ENCODE data around the gene CORO2B. TPM values are rescaled to one million over a fixed set of nuclear protein-coding genes. Genes with fewer than 3 reads are reported as not detected.

Gene CORO2B
- total RNA-seq, 1 donor from 2014 or later, result 1.0 TPM

DNA sequence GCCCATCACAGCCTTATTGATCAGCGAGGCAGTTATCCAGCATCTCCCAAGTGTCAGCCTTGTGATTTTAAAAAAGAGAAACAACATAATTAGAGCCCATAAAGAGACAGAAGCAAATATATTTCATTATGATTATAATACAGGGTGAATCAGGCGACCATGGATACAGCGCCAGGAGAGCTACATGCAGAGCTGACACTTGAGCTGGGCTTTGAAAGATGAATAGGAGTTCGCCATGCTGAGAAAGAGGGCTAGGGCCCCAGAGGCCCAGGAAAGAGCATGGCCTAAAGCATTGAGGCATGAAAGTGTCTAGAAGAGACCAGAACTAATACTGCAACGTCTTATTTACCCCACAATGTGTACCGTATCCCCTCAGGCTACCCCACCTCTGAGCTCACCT is 4.2 kb upstream of the CORO2B start:
- Mint-ChIP-seq H3K36me3 (no peaks in the 10 kb centered on the region), H3K27ac (peak overlapping the region; percentile 38), H3K4me1 (peaks cover 73% of the 10 kb centered on the region), H3K4me3 (peak overlapping the region; percentile 15), H3K9me3 (no peaks in the 10 kb centered on the region), H3K27me3 (ENCODE audit: insufficient read depth, low read depth) (peaks cover 30% of the 10 kb centered on the region)
- Histone ChIP-seq H3K27ac (no peak overlapping the region), H3K9me3 (ENCODE audit: low read depth) (no peaks in the 10 kb centered on the region), H3K36me3 (no peaks in the 10 kb centered on the region), H3F3A (ENCODE audit: low read depth) (peaks cover 35% of the 10 kb centered on the region), H4K20me1 (ENCODE audit: low read depth) (peaks cover 2% of the 10 kb centered on the region), H3K27me3 (peaks cover 27% of the 10 kb centered on the region), H3K79me2 (ENCODE audit: low read depth) (no peaks in the 10 kb centered on the region), H3K4me2 (peak overlapping the region; percentile 22), H3K4me1 (peaks cover 37% of the 10 kb centered on the region), H3K9ac (no peak overlapping the region), H3K4me3 (no peak overlapping the region), H2AFZ (replicated peaks) (no peak overlapping the region)
- no peak for DNase-seq (ENCODE audit: low spot score)
- TF ChIP-seq EZH2 (IDR thresholded peaks at IDR 0.05) (no peak), EZH2phosphoT487 (IDR thresholded peaks at IDR 0.05) (no peak)
- TF ChIP-seq, protein P1, sequence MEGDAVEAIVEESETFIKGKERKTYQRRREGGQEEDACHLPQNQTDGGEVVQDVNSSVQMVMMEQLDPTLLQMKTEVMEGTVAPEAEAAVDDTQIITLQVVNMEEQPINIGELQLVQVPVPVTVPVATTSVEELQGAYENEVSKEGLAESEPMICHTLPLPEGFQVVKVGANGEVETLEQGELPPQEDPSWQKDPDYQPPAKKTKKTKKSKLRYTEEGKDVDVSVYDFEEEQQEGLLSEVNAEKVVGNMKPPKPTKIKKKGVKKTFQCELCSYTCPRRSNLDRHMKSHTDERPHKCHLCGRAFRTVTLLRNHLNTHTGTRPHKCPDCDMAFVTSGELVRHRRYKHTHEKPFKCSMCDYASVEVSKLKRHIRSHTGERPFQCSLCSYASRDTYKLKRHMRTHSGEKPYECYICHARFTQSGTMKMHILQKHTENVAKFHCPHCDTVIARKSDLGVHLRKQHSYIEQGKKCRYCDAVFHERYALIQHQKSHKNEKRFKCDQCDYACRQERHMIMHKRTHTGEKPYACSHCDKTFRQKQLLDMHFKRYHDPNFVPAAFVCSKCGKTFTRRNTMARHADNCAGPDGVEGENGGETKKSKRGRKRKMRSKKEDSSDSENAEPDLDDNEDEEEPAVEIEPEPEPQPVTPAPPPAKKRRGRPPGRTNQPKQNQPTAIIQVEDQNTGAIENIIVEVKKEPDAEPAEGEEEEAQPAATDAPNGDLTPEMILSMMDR (IDR thresholded peaks at IDR 0.05), result no peak

DNA sequence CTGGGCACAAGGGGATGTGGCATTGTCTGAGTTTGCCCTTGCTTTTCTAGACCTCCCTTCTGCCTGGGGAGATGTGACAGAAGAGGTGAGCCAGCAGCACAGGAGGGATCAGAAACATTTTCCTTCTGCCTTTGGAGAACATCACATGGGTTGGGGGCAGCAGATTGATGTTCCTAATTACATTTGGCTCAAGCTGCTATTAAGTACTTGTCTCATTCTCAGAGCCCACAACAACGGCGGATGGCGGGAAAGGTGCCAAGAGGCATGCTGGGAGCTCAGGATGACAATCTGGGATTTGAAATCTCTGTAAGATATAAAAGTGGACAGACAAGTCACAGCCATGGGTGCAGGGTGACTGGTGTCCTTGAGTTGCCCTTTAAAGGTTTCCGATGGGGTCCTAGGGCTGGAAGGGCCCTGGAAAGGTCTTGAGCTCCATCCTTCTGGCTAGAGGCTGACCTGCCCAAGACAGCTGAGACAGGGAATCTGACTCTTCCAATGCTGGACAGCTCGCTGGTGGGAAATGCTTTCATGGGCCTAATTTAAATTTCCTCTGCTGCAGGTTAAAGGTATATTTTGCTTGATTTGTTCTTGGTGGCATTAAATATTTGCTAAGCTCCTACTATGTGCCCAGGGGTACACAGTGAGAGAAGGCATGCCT is 2.4 kb upstream of the CORO2B start:
- Mint-ChIP-seq H3K27ac (peak overlapping the region; percentile 34), H3K4me3 (peak overlapping the region; percentile 66), H3K4me1 (peaks cover 76% of the 10 kb centered on the region), H3K36me3 (no peaks in the 10 kb centered on the region), H3K9me3 (no peaks in the 10 kb centered on the region), H3K27me3 (ENCODE audit: insufficient read depth, low read depth) (peaks cover 28% of the 10 kb centered on the region)
- Histone ChIP-seq H3K4me3 (no peak overlapping the region), H2AFZ (replicated peaks) (no peak overlapping the region), H3K79me2 (ENCODE audit: low read depth) (no peaks in the 10 kb centered on the region), H3K4me2 (no peak overlapping the region), H3K27me3 (peaks cover 33% of the 10 kb centered on the region), H3K9me3 (ENCODE audit: low read depth) (no peaks in the 10 kb centered on the region), H3F3A (ENCODE audit: low read depth) (peaks cover 47% of the 10 kb centered on the region), H3K9ac (no peak overlapping the region), H3K36me3 (no peaks in the 10 kb centered on the region), H3K4me1 (peaks cover 45% of the 10 kb centered on the region), H3K27ac (no peak overlapping the region), H4K20me1 (ENCODE audit: low read depth) (peaks cover 12% of the 10 kb centered on the region)
- DNase-seq (ENCODE audit: low spot score), result no peak
- TF ChIP-seq EZH2 (IDR thresholded peaks at IDR 0.05) (no peak), EZH2phosphoT487 (IDR thresholded peaks at IDR 0.05) (no peak)
- TF ChIP-seq, protein P1 (IDR thresholded peaks at IDR 0.05), result no peak

DNA sequence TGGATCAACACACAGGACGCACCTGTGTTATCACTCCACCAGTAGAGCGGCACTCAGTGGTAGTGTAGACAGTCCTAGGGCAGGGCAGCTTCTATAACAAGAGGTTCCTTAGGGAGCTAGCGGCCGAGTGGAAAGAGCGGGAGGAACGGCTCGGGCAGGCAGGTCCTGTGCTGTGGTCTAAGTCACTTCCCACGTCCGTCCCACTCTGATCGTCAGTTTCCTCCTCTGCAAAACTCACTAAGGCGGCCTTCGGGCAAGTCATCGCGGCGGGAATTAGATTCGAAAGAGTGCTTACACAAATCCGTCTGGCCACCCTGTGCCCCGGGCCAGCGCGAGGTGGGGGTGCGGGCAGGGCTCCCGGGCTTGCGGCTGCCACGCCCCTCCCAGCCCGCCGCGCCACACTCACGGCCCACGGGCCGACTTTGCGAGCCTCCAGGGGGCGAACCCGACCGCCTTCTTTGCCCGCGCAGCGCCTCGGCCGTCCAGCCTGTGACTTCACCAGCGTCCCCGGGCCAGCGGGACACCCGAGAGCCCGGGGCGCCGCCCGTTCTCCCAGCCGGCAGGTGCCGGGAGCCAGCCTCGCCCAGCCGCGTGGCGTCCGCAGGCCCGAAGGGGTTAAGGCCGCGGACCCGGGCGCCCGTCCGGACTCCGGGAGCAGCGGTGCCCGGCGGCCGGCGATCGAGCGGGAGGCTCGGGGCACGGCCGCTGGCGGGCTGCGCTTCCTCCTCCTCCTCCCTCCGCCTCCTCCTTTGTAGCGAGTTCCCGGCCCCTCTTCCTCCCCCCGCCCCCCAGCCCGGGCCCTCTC is 416 bp upstream of the CORO2B start:
- DNase-seq (ENCODE audit: low spot score), result peak; percentile 79
- TF ChIP-seq, protein P1 (IDR thresholded peaks at IDR 0.05), result peak; percentile 40
- peak; percentile 49 for TF ChIP-seq EZH2phosphoT487 (IDR thresholded peaks at IDR 0.05)
- peak; percentile 65 for TF ChIP-seq EZH2 (IDR thresholded peaks at IDR 0.05)
- Mint-ChIP-seq H3K36me3 (no peaks in the 10 kb centered on the region), H3K4me1 (peaks cover 73% of the 10 kb centered on the region), H3K27me3 (ENCODE audit: insufficient read depth, low read depth) (peaks cover 25% of the 10 kb centered on the region), H3K9me3 (no peaks in the 10 kb centered on the region), H3K4me3 (peak overlapping the region; percentile 88), H3K27ac (peak overlapping the region; percentile 74)
- Histone ChIP-seq H3F3A (ENCODE audit: low read depth) (peaks cover 52% of the 10 kb centered on the region), H4K20me1 (ENCODE audit: low read depth) (peaks cover 12% of the 10 kb centered on the region), H3K4me2 (peak overlapping the region; percentile 81), H3K4me3 (peak overlapping the region; percentile 68), H3K9me3 (ENCODE audit: low read depth) (no peaks in the 10 kb centered on the region), H2AFZ (replicated peaks) (peak overlapping the region; percentile 94), H3K79me2 (ENCODE audit: low read depth) (no peaks in the 10 kb centered on the region), H3K4me1 (peaks cover 45% of the 10 kb centered on the region), H3K27ac (no peak overlapping the region), H3K36me3 (no peaks in the 10 kb centered on the region), H3K9ac (no peak overlapping the region), H3K27me3 (peaks cover 33% of the 10 kb centered on the region)

All from neural progenitor cell (in vitro differentiated cells).